ES-I3 (cell line): ENCODE data around the gene SAMD3.
"Not testable (repeated sequence)": the region's sequence is repeated elsewhere in the genome, so short reads cannot be mapped to it uniquely, and the experiment has no call there.

Experiments used
- H3K36me3 ChIP-seq: 2 replicates; pipeline ENCODE4 v1.6.1; 2013; ENCODE audit warnings: mild to moderate bottlenecking, low read length, control low read depth, moderate library complexity; ENCODE audit not compliant: insufficient read depth
- H3K4me1 ChIP-seq: 2 replicates; pipeline ENCODE4 v1.6.1; 2013; ENCODE audit warnings: mild to moderate bottlenecking, control low read depth, low read length; ENCODE audit not compliant: insufficient read depth
- H3K9ac ChIP-seq: 2 replicates; pipeline ENCODE4 v1.6.1; 2013; ENCODE audit warnings: low read depth, mild to moderate bottlenecking, low read length, moderate library complexity
- H3K9me3 ChIP-seq: 2 replicates; pipeline ENCODE4 v1.6.1; 2013; ENCODE audit warnings: mild to moderate bottlenecking, low read length, moderate library complexity; ENCODE audit not compliant: control insufficient read depth, insufficient read depth

The SAMD3 gene, protein sequence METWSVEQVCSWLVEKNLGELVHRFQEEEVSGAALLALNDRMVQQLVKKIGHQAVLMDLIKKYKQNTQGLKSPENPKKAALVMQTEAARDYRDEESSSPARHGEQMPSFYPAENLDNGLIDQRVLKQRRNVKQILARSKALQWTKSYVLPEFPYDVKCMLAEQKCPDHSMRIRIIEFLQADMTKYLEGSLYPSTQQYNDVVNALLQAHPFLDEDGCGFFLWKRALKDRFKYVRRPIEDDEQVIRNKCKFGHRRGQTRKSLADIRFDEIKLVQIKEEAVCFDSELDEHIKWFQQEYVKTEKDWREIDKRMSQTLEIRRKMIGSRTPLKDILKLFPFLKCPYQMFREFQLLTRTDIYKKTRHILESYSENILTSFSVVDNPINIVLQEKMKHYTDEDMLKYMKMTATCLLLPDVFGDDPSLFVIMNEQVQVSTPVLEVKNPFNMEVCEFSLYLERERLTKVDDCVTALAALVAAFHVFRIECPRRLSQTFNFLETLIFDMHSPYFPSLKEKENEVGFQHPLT

DNA sequence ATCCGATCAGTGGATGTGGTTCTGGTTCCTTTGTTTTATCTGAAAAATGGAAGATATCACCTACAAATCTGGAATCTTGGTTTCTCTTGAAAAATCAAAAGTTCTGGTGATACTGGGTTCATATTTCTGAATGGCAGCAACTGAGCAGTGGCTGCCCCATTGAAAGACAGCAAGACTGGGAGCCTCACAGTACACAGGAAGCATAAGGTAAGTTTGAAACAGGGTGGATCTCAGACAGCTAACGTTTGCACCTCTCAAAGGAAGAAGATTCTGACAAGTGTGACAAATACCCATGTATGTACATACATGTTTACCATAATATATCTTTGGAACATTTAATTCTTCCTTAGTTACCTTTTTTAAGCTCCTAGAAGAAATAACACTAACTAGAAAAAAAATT lies at the start of gene SAMD3:
Gene SAMD3, minus strand, starts transcription at position 177 of the 400 bp plus-strand sequence. CDS start 7,678 bp downstream, outside the sequence.
- Histone ChIP-seq H3K9me3 (no peaks in the 10 kb centered on the region), H3K36me3 (no peaks in the 10 kb centered on the region), H3K4me1 (no peaks in the 10 kb centered on the region), H3K9ac (no peak within 1 kb of the TSS)

DNA sequence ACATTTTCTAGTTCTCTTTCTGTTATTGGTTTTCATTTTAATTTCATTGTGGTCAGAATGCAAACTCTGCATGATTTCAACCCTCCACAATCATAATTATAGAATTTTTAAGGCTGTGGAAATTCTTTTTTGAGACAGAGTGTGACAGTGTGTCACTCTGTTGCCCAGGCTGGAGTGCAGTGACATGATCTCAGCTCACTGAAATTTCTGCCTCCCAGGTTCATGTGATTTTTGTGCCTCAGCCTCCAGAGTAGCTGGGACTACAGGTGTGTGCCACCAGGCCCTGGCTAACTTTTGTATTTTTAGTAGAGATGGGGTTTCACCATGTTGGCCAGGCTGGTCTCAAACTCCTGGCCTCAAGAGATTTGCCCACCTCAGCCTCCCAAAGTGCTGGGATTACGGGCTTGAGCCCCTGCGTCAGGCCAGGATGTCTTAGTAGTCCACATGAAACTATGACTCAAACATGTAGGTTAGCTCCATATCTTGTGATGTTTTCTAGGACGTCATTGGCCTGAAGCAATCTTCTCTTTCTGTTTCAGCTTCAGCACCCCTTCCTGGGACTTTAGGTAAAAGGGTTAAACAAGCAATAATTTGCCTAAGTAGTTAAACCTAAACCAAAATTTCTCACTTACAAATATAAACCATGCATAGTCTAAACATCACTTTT lies 47.4 kb upstream of the SAMD3 start:
- peaks cover 10% of the 10 kb centered on the region for H3K9me3 ChIP-seq
- H3K36me3 ChIP-seq, result no peaks in the 10 kb centered on the region
- no peak overlapping the region for H3K9ac ChIP-seq
- no peaks in the 10 kb centered on the region for H3K4me1 ChIP-seq

DNA sequence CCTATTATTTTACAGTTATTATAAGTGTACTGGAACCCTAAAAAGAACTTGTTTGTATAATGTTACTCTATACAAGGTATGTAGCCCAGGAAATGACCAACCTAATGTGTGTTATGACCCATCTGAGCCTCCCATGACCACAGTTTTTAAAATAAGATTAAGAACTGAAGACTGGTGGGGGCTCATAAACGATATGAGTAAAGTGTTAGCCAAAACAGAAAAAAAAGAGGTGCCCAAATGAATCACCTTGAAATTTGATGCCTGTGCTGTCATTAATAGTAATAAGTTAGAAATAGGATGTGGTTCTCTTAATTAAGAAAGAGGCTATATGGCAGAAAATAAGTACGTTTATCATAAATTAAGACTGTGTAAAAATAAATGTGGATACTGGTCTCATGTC lies 42.8 kb upstream of the SAMD3 start:
- H3K4me1 ChIP-seq, H3K36me3 ChIP-seq, H3K9me3 ChIP-seq, H3K9ac ChIP-seq: not testable (repeated sequence)

DNA sequence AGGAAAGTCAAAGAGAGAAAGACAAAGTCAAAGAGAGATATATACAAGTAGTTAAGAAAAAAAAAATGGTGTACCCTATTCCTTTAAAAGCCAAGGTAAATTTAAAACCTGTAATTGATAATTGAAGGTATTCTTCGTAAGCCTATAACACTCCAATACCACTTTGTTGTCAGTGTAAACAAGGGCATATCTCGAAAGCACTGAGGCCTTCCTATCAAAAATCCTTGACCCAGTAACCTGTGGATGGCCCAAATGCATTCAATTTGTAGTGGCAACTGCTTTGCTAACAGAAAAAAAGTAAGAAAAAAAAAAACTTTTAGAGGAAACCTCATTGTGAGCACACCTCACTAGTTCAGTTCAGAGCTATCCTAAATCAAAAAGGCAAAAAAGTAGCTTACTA lies 39.3 kb upstream of the SAMD3 start:
- Histone ChIP-seq H3K36me3 (no peaks in the 10 kb centered on the region), H3K9me3 (peaks cover 3% of the 10 kb centered on the region; the same call in 1 of the 2 replicates), H3K9ac (no peak overlapping the region), H3K4me1 (no peaks in the 10 kb centered on the region)

DNA sequence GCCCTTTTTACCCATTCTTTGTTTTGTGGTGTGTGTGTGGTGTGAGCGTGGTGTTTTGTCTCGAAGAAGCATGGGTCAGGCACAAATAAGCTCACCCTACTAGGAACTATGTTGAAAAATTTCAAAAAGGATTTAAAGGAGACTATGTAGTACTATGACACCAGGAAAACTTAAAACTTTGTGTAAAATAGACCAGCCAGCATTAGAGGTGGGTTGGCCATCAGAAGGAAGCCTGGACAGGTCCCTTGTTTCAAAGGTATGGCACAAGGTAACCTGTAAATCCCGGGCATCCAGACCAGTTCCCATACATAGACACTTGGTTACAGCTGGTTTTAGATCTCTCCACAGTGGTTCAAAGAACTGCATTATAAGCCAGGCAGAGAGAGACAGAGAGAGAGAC lies 38.8 kb upstream of the SAMD3 start:
- H3K36me3 ChIP-seq, H3K9me3 ChIP-seq, H3K9ac ChIP-seq, H3K4me1 ChIP-seq: not testable (repeated sequence)

DNA sequence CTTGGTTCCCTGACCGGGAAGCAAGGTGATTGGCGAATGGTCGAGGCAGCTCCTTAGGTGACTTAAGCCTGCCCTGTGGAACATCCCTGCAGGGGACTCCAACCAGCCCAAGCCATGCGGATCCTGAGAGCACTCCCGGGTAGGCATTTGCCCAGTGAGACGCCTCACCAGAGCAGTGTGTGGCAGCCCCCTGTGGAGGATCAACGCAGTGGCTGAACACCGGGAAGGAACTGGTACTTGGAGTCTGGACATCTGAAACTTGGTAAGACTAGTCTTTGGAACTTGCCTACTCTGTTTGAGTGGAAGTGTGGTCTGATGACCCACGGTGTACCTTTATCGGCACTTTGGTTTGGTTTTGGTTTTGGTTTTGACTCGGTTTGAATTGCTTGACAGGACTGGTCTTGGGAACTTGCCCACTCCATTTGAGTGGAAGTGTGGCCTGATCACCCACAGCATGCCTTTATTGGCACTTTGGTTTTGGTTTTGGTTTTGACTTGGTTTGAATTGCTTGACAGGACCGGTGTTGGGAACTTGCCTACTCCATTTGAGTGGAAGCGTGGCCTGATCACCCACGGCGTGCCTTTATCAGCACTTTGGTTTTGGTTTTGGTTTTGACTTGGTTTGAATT lies 38.0 kb upstream of the SAMD3 start:
- not testable (repeated sequence) for H3K36me3 ChIP-seq, H3K9me3 ChIP-seq, H3K4me1 ChIP-seq, H3K9ac ChIP-seq

DNA sequence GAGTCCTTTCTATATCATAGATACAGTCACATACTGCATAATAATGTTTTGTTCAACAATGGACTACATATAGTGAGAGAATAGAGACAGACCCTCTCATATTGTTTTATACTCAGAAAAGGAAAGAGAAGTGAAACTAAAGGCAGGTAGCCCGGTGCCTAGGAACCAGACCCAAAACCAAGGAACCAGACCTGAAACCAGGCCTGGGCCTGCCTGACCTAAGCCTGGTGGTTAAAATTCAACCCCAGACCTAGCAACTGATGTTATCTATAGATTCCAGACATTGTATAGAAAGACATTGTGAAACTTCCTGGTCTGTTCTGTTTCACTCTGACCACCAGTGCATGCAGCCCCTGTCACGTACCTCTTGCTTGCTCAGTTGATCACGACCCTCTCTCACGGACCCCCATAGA lies 37.3 kb upstream of the SAMD3 start:
- H3K4me1 ChIP-seq, H3K9me3 ChIP-seq, H3K36me3 ChIP-seq, H3K9ac ChIP-seq: not testable (repeated sequence)

DNA sequence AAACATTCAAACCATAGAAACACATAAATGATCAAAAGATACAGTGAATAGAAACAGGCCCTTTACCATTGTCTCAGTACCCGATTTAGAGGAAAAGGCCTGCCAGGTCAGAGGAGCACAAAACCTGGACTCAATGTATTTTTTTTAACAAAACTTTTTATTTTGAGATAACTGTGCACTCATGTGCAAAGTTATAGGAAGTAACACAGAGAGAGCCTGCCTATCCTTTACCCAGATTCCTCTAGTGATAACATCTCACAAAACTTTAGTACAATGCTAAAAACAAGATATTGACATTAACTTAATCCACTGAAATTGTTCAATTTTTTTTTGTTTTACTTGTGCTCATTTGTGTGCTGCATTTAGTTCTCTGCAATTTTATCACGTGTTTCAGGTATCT lies 36.8 kb upstream of the SAMD3 start:
- no peaks in the 10 kb centered on the region for H3K4me1 ChIP-seq
- H3K9ac ChIP-seq, result no peak overlapping the region
- H3K36me3 ChIP-seq, result no peaks in the 10 kb centered on the region
- peaks cover 3% of the 10 kb centered on the region; the same call in 1 of the 2 replicates for H3K9me3 ChIP-seq

DNA sequence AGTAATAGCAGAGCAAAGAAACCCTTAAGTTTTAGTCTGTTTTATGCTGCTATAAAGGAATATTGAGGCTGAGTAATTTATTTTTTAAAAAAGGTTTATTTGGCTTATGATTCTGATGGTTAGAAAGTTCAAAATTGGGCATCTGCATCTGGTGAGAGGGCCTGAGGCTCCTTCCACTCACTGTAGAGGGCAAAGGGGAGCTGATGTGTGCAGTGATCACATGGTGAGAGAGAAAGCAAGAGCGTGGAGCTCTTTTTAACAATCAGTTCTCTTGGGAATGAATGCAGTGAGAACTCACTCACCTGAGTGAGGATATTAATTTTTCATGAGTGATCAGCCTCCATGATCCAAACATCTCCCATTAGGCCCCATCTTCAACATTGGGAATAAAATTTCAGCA lies 36.4 kb upstream of the SAMD3 start:
- no peaks in the 10 kb centered on the region for H3K4me1 ChIP-seq
- H3K9ac ChIP-seq, result no peak overlapping the region
- no peaks in the 10 kb centered on the region for H3K36me3 ChIP-seq
- peaks cover 3% of the 10 kb centered on the region; the same call in 1 of the 2 replicates for H3K9me3 ChIP-seq

DNA sequence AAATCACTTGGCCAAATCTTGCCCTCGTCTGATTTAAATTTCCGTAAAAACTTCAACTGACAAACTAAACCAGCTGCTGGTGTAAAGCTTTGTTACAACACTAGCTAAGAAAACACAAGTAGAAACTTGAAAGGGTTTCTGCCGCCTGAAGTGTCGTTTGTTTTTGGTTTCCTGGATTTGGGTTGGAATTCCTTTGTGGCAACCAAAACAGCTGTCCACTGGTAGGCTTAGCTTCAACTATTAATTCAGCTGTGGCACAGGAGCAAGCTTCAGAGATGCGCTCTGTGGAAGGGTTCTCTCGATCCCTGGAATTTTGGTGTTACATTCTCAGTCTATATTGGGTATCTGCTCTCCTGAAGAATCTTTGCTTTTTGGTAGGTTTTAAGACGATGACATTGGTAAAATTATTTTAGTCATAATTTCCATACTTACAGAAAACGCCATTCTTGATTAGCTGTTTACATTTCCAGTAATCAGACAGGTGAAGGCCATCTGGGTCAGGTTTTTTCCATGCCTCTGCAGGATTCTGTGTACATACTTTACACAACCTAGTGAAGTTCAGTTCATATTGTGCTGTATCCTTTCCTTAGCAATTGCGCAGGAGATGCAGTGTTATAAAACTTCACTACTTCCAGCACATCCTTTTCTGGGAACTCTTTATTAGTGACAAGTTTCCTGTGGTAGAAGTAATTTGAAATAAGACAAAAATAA lies 29.9 kb upstream of the SAMD3 start:
- H3K4me1 ChIP-seq, result 0 out of 2 replicates have a peak, but pooled peaks cover 5% of the 10 kb centered on the region
- H3K36me3 ChIP-seq, result no peaks in the 10 kb centered on the region
- H3K9me3 ChIP-seq, result no peaks in the 10 kb centered on the region
- H3K9ac ChIP-seq, result no peak overlapping the region

DNA sequence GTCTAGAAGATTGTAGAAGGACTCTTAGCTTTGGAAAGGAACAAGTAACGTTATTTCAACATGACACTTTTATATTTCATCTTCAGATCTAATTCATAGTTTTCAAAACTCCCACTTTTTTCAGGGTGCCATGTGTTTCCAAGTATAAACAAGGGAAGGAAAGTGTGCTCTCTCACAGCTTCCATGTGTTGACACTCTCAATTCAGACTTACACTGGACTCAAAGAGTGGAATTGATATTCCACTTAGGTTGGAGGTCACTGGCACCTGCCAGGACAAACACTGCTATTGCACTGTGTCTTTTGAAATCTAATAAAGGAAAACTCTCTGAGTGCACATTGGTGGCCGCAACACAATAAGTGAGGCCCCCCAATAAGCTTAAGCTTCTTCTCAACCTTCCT lies 22.5 kb upstream of the SAMD3 start:
- Histone ChIP-seq H3K9me3 (no peaks in the 10 kb centered on the region), H3K9ac (no peak overlapping the region), H3K36me3 (no peaks in the 10 kb centered on the region), H3K4me1 (0 out of 2 replicates have a peak, but pooled peaks cover 4% of the 10 kb centered on the region)

DNA sequence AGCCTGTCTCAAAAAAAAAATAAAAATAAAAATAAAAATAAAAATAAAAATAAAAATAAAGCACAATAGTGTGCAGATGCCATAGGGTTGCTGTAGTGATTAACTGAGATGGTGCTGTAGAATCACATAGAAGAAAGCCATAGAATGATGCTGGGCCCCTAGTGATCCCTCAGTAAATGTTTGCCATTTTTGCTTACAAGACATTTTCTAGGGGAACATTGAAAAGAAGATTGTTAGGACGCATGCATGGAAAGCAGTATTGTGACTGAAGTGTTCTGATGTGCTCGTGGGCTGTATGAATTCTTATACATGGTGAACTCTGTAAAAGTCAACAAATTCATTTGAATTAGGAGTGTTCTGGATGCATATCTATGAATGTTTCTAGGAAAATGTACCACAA lies 22.0 kb upstream of the SAMD3 start:
- Histone ChIP-seq H3K4me1 (peaks cover 10% of the 10 kb centered on the region; the same call in 1 of the 2 replicates), H3K36me3 (no peaks in the 10 kb centered on the region), H3K9ac (no peak overlapping the region), H3K9me3 (no peaks in the 10 kb centered on the region)

DNA sequence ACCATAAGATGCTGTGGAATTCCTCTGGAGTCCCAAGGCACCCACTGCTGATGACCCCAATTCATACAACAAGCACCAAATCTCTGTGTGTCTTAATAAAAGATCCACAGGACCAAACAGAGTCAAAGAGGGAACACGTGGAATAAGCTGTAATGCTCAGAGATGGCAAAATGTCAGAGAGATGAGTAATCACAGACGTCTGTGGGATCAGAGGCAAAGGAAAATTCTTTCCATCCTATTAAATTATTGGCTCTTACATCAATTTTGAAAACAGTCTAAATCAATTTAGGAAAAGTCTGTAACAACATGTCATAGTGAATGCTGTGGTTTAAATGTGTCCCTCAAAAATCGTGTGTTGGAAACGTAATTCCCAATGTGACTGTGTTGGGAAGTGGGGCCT lies 17.5 kb upstream of the SAMD3 start:
- no peak overlapping the region for H3K9ac ChIP-seq
- no peaks in the 10 kb centered on the region for H3K9me3 ChIP-seq
- no peaks in the 10 kb centered on the region for H3K36me3 ChIP-seq
- H3K4me1 ChIP-seq, result peaks cover 13% of the 10 kb centered on the region; the same call in 1 of the 2 replicates

DNA sequence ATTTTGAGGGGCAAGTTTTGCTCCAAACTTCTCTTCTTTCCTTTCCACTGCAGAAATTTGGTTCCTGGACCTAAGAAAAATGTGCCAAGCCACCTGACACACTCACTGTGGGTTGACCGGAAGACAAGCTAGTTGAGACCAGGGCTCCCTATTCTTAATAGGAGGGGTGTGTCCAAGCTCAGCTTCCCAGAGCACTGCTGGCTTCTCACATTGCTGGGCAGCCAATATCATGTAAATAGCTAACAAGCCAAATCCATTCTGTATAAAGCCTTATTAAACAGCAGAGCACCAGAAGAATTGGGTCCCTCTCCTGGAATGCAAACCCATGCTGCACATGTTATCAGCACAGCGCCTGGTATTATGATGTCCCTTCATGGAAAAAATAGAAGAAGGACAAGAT lies 17.0 kb upstream of the SAMD3 start:
- H3K9me3 ChIP-seq, result no peaks in the 10 kb centered on the region

More for the DNA sequence above, 17.0 kb upstream of the SAMD3 start:
- H3K4me1 ChIP-seq, result peaks cover 13% of the 10 kb centered on the region; the same call in 1 of the 2 replicates
- H3K36me3 ChIP-seq, result no peaks in the 10 kb centered on the region
- H3K9ac ChIP-seq, result no peak overlapping the region
